Measurements from ENCODE around the gene GABBR1. TPM values are rescaled to one million over a fixed set of nuclear protein-coding genes. Genes with fewer than 3 reads are reported as not detected.

Gene GABBR1
- polyA plus RNA-seq, 1 donor from 2014 or later: 108 TPM

DNA sequence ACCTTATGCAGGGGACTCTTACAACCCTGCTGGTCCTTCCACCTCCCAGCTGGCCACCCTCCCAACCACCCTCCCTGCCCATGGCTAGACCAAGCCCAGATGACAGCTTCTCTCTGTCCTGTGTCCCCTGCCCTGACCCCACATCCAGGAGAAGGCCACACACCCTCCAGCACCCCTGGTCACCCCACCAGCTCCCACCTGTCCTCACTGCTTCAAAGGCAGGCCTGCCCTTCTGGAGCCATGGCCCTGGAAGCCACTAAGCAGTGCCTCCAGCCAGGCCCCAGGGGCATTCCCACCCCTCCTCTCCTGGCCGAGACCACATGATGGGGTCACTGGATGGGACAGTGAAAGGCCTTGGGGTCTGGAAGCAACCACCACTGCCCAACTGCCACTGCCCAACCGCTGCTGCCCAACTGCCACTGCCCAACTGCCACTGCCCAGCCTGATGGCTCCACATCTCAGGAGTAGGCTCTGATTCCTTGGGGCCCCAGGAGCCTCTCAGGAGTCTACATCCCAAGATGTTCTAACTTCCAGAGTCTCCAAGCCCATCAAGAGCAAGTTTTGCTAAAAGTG lies 103.9 kb downstream of the GABBR1 start:
- no peaks in the 10 kb centered on the region for H3F3A ChIP-seq (ENCODE audit: insufficient read depth, low read length, poor library complexity, severe bottlenecking)
- H3K9me2 ChIP-seq (ENCODE audit: insufficient read depth, low read length): no peaks in the 10 kb centered on the region
- H2AFZ ChIP-seq (ENCODE audit: low read depth, low read length): no peak overlapping the region
- no peak overlapping the region for H3K4me2 ChIP-seq (ENCODE audit: low read length)
- TF ChIP-seq REST (IDR thresholded peaks at IDR 0.05; ENCODE audit: borderline replicate concordance) (no peak), SMC3 (conservative IDR thresholded peaks at IDR 0.05; ENCODE audit: poor library complexity) (no peak), EP300 (conservative IDR thresholded peaks at IDR 0.05; ENCODE audit: poor library complexity, severe bottlenecking) (no peak), RAD21 (conservative IDR thresholded peaks at IDR 0.05) (no peak), CTCF (IDR thresholded peaks at IDR 0.05; ENCODE audit: poor library complexity, severe bottlenecking) (no peak), EZH2 (IDR thresholded peaks at IDR 0.05; ENCODE audit: borderline replicate concordance, insufficient read depth, low read length, poor library complexity, severe bottlenecking) (no peak), POLR2AphosphoS5 (IDR thresholded peaks at IDR 0.05) (no peak), TAF1 (IDR thresholded peaks at IDR 0.05; ENCODE audit: low read depth) (no peak), MXI1 (conservative IDR thresholded peaks at IDR 0.05; ENCODE audit: poor library complexity, severe bottlenecking) (no peak)
- no peaks in the 10 kb centered on the region for H3K79me2 ChIP-seq (replicated peaks; ENCODE audit: insufficient read depth, low read length)
- H3K36me3 ChIP-seq (ENCODE audit: insufficient read depth, low read length): no peaks in the 10 kb centered on the region
- no peaks in the 10 kb centered on the region for H4K20me1 ChIP-seq (ENCODE audit: insufficient read depth)
- H3K27me3 ChIP-seq (ENCODE audit: insufficient read depth, low read depth, low read length): no peaks in the 10 kb centered on the region
- no peak overlapping the region for H3K27ac ChIP-seq (ENCODE audit: low read length)
- no peak overlapping the region for H3K9ac ChIP-seq (ENCODE audit: low read length)
- no peaks in the 10 kb centered on the region for H3K9me3 ChIP-seq (ENCODE audit: low read length)
- no peak overlapping the region for H3K4me3 ChIP-seq (ENCODE audit: low read length)

DNA sequence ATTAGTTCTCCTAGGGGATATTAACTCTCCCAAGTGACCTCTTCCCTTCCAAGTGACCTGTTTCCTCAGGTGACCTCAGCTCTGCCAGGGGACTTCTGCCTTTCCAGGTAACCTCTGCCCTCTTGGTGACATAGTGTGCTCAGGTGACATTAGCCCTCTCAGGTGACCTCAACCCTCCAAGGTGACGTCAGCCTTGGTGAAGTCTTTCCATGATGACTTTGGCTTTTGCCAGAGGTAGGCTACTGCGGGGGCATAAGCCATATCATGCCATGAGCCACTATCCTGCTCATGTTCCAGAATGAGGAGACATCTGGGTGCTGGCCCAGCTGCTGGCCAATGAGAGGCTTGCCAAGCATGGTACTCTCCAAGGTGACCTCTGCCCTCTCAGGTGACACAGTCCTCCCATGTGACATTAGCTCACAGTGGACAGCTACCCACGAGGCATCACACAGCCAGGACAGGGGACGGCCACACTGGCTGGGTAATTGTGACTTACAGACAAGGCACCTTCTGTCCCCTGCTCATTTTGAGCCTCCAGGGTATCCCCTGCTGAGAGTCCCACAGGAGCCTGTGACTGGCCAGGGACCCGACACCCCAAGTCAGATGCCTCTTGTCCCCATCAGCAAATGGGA lies 104.6 kb downstream of the GABBR1 start:
- Histone ChIP-seq H3K9ac (ENCODE audit: low read length) (no peak overlapping the region), H3K36me3 (ENCODE audit: insufficient read depth, low read length) (no peaks in the 10 kb centered on the region), H3F3A (ENCODE audit: insufficient read depth, low read length, poor library complexity, severe bottlenecking) (no peaks in the 10 kb centered on the region), H2AFZ (ENCODE audit: low read depth, low read length) (no peak overlapping the region), H3K4me2 (ENCODE audit: low read length) (no peak overlapping the region), H3K27ac (ENCODE audit: low read length) (no peak overlapping the region), H4K20me1 (ENCODE audit: insufficient read depth) (no peaks in the 10 kb centered on the region), H3K27me3 (ENCODE audit: insufficient read depth, low read depth, low read length) (no peaks in the 10 kb centered on the region), H3K79me2 (replicated peaks; ENCODE audit: insufficient read depth, low read length) (no peaks in the 10 kb centered on the region), H3K4me3 (ENCODE audit: low read length) (no peak overlapping the region), H3K9me2 (ENCODE audit: insufficient read depth, low read length) (no peaks in the 10 kb centered on the region), H3K9me3 (ENCODE audit: low read length) (no peaks in the 10 kb centered on the region)
- no peak for TF ChIP-seq TAF1 (IDR thresholded peaks at IDR 0.05; ENCODE audit: low read depth)
- TF ChIP-seq RAD21 (conservative IDR thresholded peaks at IDR 0.05): no peak
- no peak for TF ChIP-seq SMC3 (conservative IDR thresholded peaks at IDR 0.05; ENCODE audit: poor library complexity)
- no peak for TF ChIP-seq EZH2 (IDR thresholded peaks at IDR 0.05; ENCODE audit: borderline replicate concordance, insufficient read depth, low read length, poor library complexity, severe bottlenecking)
- TF ChIP-seq EP300 (conservative IDR thresholded peaks at IDR 0.05; ENCODE audit: poor library complexity, severe bottlenecking): no peak
- TF ChIP-seq REST (IDR thresholded peaks at IDR 0.05; ENCODE audit: borderline replicate concordance): no peak
- no peak for TF ChIP-seq CTCF (IDR thresholded peaks at IDR 0.05; ENCODE audit: poor library complexity, severe bottlenecking)
- no peak for TF ChIP-seq POLR2AphosphoS5 (IDR thresholded peaks at IDR 0.05)
- no peak for TF ChIP-seq MXI1 (conservative IDR thresholded peaks at IDR 0.05; ENCODE audit: poor library complexity, severe bottlenecking)
